CD4-positive, alpha-beta T cell treated with Interleukin-4 for 4 hours (primary cell): ENCODE measurements around the gene CD80.
"Not testable (repeated sequence)": the region's sequence is repeated elsewhere in the genome, so short reads cannot be mapped to it uniquely, and the experiment has no call there.

Experiments
- DNase-seq: peaks from one replicate; pipeline ENCODE4 v3.0.0-alpha.2; 2020

The CD80 gene

GRCh38 chr3:119580067-119580760 lies 20.8 kb upstream of the CD80 start:
- peak; percentile 25 for DNase-seq

DNA sequence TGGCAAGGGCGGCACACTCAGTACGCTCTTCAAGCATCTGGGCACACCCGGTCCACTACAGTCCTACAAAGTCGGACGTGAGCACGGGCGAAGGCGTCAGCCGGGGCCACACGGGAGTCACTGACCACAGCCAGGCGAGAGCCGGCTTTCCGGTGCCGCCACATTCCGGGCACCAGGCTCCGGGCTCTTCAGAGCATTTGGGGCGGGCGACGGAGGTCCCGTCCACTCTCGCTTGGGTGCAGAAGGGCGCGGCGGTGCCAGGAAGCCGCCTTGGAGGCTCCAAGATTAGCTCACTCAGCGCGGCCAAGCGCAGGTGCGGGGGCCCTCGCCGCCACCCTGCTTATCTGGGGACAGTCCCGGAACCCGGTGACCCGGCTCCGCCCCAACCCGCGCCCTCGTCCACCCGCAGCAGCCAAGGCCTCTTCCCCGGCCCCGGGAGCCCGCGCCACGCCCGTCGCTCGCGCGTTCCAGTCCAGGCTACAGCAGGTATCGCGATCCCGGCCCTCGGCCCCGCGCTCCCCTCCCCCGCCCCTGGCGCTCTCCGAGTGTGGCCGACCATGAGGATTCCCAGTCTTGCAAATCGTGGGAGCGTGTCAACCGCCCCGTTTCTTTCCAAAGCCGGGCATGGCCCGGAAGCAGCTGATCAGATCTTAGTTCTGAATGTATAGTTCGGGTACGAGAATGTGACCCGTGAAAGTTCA lies 20.1 kb upstream of the CD80 start, which contains the start of gene ADPRH:
ADPRH (plus strand) TSS at position 127 of the 701 bp plus-strand sequence. CDS start 2,678 bp downstream, outside the sequence.
- DNase-seq: peak; percentile 37

GRCh38 chr3:119575507-119575906 lies 16.1 kb upstream of the CD80 start:
- DNase-seq: no peak

- no peak for DNase-seq
Measured at GRCh38 chr3:119571688-119572087, 12.3 kb upstream of the CD80 start.

DNA sequence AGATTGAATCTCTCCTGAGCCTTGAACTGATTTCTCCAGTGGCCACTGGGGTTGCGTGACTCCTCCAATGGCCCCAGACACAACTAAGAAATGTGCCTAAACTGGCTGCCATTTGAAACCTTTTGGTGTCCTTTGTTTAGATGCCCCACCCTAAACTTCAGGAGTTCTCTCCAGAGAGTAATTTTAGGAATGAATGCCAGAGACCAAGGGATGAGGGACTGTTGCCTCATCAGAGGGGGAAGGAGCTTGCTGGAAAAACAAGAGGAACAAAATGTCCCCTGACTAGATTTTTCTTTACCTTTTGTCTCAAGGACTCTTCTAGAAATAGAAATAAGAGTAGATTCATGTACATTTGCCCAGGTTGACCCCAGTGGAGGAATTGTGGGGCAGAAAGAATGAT lies 11.8 kb upstream of the CD80 start:
- no peak for DNase-seq

DNA sequence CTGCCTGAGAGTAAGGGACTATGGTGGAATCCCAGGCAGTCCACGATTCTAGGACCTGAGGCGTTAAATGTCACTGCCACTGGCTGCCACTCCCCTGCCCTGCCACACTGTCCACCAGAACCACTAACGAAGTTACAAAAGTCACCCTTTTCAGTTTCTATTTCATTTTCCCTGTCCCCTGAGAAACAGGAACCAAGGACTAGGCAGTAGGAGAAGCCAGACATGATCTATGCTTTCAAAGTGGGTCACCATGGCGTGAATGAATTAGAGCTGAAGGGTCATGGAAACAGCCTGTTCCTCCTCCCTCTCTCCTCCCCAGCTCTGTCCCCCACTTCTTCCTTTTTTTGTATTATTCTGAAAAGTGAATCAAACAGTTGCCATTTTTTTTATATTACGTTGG lies 10.8 kb upstream of the CD80 start:
- DNase-seq: peak; percentile 23

GRCh38 chr3:119569156-119569555 lies 9.7 kb upstream of the CD80 start:
- DNase-seq: no peak

DNA sequence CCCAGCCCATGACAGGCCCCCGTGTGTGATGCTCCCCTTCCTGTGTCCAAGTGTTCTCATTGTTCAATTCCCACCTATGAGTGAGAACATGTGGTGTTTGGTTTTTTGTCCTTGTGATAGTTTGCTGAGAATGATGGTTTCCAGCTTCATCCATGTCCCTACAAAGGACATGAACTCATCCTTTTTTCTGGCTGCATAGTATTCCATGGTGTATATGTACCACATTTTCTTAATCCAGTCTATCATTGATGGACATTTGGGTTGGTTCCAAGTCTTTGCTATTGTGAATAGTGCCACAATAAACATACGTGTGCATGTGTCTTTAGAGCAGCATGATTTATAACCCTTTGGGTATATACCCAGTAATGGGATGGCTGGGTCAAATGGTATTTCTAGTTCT lies 3.9 kb upstream of the CD80 start:
- DNase-seq: not testable (repeated sequence)

- DNase-seq: peak; percentile 80
Measured at GRCh38 chr3:119562307-119562961, 3.0 kb upstream of the CD80 start.

- no peak for DNase-seq
Measured at GRCh38 chr3:119560160-119560559, 746 bp upstream of the CD80 start.

GRCh38 chr3:119558626-119559317 lies 642 bp downstream of the CD80 start:
- no peak for DNase-seq

DNA sequence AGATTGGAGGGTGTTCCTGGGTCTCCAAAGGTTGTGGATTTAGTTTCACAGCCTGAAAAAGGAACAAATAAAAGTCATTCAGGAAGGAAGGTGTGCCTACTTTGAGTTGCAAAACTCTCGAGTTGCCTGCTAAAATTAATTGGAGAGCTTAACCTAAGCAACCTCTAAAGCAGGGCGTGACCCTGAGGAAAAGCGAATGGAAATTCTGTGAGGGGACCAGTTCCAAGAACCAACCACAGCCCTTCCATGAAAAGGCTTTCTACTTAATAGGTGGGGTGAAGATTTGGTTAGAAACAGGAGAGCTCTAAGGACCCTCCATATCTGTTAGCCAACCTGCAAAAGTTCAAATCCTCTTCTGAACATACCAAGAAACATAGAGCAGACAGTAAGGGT lies 1.5 kb downstream of the CD80 start:
- no peak for DNase-seq

DNA sequence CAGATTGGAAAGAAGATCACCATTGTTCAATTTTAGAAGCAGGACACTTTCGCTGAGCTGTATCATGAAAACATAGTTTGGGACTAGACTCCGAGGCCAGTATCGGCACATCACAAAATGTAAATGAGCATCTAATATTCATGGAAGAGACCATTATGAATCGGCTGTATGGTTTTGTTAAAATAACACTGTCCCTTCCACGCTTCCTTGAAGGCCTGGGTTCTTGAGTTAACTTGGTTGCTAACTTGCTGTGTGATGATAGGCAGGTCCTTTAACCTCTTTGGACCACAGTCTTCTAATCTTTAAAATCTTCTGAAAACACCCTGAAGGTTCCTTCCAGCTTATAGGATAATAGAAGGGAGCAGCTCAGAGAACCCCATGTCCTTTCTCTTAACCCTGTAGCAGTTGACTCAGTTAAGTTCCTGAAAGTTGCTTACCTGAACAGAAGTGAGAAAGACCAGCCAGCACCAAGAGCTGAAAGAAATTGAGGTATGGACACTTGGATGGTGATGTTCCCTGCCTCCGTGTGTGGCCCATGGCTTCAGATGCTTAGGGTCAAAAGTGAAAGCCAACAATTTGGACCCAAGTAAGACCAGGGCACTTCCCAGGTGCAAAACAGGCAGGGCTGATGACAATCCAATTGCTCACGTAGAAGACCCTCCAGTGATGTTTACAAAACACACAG lies 2.1 kb downstream of the CD80 start:
- no peak for DNase-seq

- DNase-seq: no peak
Measured at GRCh38 chr3:119555929-119556328, 3.5 kb downstream of the CD80 start.

- DNase-seq: no peak
Measured at GRCh38 chr3:119555309-119555735, 4.1 kb downstream of the CD80 start.

DNA sequence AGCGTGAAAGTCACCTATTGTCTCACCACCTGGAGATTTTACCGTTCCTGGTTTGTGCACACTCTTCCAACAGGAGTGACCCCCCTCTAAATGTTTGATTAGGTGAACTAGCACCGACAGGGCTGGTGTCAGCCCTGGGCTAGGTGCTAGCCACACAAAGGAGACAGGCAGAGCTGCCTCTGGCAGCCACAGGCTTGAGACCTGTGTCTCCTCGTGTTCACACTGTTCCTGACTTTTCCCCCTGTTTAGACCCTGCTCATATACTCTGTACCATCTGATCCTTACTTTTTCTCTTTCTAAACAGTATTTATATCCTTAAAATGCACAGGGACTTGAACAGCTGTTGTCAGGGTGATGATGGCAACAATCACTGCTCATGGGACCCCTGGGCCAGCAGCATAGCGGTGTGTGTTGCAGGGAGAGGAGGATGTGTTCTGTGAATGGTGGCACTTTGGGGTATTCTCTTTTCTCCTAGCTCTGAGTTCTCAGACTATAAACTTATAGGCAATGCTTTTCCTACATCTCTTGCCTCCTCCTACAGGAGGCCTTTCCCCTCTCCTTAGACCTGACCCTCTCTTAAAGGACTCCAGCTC lies 5.5 kb downstream of the CD80 start:
- DNase-seq: no peak

DNA sequence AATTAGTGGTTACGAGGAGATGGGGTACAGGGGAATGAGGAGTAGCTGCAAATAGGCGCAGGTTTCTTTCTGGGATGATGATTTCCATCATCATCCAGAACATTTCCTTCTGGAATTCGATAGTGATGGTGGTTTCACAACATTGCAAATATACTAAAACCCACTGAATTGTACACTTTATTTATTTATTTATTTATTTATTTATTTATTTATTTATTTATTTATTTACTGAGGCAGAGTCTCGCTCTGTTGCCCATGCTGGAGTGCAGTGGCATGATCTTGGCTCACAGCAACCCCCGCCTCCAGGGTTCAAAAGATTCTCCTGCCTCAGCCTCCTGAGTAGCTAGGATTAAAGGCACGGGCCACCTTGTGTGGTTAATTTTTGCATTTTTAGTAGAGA lies 6.5 kb downstream of the CD80 start:
- DNase-seq: not testable (repeated sequence)

GRCh38 chr3:119551598-119551997 lies 7.8 kb downstream of the CD80 start:
- no peak for DNase-seq

DNA sequence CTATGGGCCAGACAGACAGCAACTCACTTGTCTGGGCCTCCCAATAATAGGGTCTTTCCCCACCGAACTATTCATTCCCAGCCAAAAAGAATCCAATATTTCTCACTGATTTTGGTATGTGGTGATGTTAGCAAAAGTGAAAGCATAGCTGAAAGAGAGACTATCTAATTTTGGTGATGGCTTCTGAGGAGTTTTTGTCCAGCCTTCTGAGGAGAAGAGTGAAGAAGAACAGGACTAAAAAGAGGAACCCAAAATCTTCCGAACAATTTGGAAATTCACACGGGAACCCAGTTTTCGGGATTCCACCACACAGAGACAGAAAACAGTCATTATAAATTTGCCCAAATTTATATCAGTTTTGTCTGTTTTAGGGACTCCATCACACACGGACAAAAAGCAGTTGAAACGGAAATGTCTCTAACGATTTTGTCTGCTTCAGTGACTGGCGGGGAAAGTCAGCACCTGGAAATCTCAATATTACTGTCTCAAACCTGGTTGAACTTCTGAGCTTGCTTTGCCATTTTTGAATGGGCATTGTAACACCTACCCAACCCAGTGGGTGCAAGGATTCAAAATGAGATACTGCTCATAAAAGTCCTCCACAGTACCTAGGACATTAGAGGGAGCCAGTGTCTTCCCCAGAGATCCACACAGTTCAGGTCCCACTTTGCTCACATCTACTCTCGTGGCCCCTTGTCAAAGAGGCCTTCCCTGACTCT lies 9.1 kb downstream of the CD80 start:
- no peak for DNase-seq

GRCh38 chr3:119548341-119548740 lies 11.1 kb downstream of the CD80 start:
- DNase-seq: no peak

GRCh38 chr3:119547227-119547626 lies 12.2 kb downstream of the CD80 start:
- no peak for DNase-seq

GRCh38 chr3:119543147-119543546 lies 16.3 kb downstream of the CD80 start:
- no peak for DNase-seq
